GM21360 (cell line): Measurements from ENCODE around the gene MTM1.

Experiments
- ATAC-seq: cut with Tn5 transposase; IDR thresholded peaks from one replicate; pipeline ENCODE4 v1.9.1; 2021; ENCODE audit warnings: mild to moderate bottlenecking, moderate library complexity; ENCODE audit not compliant: unreplicated experiment

The MTM1 gene

GRCh38 chrX:150548251-150548650, 20.2 kb upstream of the MTM1 start:
- no peak for ATAC-seq

DNA sequence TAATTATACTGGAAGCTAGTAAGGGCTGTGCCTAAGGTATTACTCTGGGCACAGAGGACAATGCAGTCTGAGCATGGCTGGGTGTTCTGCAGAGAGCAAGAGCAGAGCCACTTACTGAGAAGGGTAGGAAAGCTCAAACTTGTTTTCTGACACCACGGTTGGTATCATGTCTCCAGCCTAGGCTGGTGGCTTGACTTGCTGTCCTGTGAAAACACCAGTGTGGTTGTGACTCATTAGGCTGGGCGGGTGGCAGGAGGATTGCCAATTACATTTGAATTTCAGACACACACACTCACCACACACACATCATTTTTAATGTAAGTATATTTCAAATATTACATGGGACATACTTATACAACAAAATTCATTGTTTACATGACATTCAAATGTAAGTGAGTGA, 19.7 kb upstream of the MTM1 start:
- no peak for ATAC-seq

- no peak for ATAC-seq
Observed at GRCh38 chrX:150551963-150552362, 16.5 kb upstream of the MTM1 start.

DNA sequence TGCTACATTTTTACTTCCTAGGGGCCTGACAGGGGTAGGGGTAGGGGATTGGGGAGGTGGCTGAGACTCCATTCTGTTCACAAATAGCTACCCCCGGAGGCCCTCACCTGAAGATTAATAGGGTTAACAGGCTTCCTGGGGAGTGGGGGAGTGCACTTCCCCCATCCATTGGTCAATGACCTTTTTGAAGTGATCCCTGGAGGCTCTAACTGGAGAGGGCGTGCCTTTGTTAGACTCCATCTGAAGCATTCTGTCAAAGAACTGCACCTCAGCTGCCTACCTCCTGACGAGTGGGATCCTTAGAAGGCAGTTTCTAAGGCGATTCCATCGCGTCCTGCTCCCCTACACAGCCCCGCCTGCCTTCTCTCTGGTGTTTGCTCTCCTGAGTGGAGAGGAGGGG, 10.0 kb upstream of the MTM1 start:
- ATAC-seq: no peak

GRCh38 chrX:150564838-150565237, 3.6 kb upstream of the MTM1 start:
- ATAC-seq: no peak

GRCh38 chrX:150565551-150565950, 2.9 kb upstream of the MTM1 start:
- ATAC-seq: no peak

GRCh38 chrX:150566734-150567182, 1.7 kb upstream of the MTM1 start:
- no peak for ATAC-seq

- no peak for ATAC-seq
Observed at GRCh38 chrX:150567645-150568319, 639 bp upstream of the MTM1 start.

DNA sequence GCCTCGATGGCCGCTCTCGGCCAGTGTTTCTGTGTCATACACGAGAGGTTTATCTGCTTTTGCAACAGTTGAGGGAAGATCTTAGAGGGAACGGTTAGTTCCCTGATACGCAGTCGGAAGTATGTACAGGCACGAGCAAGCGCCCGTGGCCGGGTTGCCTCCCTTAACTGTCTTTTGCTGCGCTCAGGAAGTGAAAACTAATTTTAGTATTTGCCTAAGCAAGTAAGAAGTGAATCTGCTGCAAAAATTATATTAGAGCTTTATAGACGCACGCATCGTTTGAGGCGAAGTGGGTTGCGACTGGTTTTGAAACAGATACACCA, 695 bp downstream of the MTM1 start:
- ATAC-seq: peak; percentile 23

DNA sequence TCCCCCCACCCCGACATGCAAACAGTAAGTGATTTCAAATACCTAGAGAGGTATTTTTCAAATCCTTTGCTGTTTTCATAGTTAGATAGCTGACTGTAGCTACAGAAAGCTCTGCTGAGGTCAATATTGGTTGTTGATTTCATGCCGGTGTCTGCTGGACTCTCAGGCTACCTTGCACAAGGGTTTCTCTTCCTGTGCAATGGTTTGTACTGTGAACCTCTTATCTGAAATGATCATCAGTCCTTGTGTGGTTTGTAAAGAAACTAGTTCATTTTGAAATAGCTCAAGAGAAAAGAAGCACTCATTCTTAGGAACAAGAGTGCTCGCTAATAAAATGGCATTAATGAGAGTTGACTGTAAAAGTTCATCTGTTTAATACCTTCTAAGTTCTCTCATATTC, 2.1 kb downstream of the MTM1 start:
- no peak for ATAC-seq

DNA sequence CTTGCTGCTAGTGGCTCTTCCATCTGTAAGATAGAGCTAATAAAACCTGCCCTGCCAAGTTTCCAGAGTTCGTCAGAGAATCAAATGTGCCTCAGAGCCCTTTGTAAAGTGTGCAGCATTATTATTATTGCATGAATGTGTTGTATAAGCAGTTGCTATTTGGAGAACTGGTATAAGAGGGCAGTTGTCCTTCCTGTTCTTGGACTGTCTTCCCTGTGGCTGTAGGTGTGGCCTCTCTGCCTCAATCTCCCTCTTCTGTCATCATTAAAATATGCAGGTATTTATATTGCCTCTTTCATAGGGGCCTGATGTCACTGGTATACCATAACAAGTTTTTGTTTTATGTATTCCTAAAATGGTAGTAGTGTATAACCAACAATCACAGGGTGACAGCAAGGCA, 3.8 kb downstream of the MTM1 start:
- ATAC-seq: no peak

GRCh38 chrX:150573106-150573505, 4.7 kb downstream of the MTM1 start:
- no peak for ATAC-seq

- ATAC-seq: peak; percentile 30
Observed at GRCh38 chrX:150573702-150574101, 5.3 kb downstream of the MTM1 start.

GRCh38 chrX:150574559-150575418, 6.4 kb downstream of the MTM1 start:
- peak; percentile 65 for ATAC-seq

GRCh38 chrX:150575419-150575814, 7.0 kb downstream of the MTM1 start:
- ATAC-seq: peak; percentile 22

GRCh38 chrX:150577174-150577573, 8.8 kb downstream of the MTM1 start:
- ATAC-seq: no peak

- no peak for ATAC-seq
Observed at GRCh38 chrX:150581093-150581775, 12.8 kb downstream of the MTM1 start.

DNA sequence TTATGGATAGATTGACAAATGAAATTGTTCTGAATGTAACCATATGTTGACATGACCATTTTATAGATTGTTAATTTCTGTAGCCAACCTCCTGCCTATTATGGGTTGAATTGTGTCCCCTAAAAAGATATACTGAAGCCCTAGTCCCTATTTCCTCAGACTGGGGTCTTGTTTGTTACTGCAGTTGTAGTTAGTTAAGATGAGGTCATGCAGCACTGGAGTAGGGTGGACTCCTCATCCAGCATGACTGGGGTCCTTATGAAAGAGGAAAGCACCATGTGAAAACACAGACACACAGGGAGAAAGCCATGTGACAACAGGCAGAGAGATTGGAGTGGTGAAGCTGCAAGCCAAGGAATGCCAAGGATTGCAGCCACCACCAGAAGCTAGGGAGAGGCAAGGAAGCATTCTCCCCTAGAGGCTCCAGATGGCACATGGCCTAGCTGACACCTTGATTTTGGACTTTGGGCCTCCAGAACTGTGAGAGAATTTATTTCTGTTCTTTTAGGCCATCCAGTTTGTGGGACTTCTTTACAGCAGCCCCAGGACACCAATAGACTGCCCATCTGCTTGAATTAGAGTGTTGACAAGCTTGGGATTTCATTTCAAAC, 14.0 kb downstream of the MTM1 start:
- ATAC-seq: no peak

GRCh38 chrX:150587585-150588503, 19.4 kb downstream of the MTM1 start:
- no peak for ATAC-seq

DNA sequence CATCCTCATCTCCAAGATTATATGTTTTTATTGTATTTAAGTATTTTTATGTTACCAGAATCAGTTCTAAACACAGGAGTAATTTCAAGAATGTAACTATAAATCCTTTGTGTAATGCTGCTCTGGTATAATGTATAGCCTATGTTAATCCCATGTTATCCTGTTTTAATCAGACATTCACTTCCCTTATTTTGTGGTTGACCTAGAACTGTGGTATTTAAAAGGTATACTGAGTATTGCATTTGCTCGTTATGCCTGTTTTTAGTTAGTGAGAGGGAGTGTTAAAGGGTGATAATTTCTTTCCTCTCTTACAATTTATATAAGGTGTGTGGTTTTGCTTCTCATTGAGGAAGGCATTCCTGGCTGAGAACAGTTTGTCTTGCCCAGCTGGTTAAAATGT, 26.2 kb downstream of the MTM1 start:
- ATAC-seq: no peak
